ENCODE measurements around the gene KCNJ9.
A peak's percentile ranks its signal among the peaks of the same experiment; 100 is the strongest.

KCNJ9 gene

DNA sequence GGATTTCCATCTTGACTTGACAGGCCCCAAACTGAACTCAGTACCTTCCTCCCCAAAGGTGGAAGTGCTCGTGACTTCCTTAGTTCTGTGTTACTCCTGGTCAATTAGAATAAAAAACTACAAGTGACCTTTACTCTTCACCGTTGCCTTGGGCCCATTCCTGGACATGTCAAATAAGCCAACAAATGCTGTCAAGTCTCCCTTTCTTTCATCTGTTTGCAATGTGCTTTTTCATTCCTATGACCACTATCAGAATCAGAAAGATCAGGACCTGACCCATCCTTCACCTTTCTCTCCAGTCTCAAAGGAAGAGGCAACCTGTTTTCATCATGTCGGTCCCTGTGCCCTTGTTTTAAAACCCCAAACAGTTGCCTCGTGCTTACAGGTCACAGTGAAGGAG, 6.5 kb upstream of the KCNJ9 start:
- DNase-seq, result no peak

DNA sequence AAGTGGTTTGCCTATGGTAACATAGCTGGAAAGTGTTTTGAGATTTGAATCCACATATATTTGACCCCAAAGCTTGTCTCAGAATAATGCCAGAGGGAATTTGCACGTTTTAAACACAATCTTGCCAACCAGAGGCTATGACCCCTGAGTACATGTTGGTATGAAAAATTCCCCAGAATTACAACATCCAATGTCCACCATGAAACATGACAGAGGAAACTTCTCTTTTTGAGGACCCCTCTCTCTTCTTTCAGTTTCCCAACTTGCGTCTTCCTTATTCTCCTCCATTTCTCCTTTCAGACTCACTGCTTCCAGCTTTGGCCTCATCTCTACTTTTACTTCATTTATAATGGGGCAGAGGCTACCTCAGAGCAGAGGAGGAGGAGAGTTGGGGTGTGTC, 5.5 kb upstream of the KCNJ9 start:
- no peak for TF ChIP-seq POLR2A (IDR thresholded peaks at IDR 0.05; ENCODE audit: low read length)
- no peak for TF ChIP-seq GATA1 (IDR thresholded peaks at IDR 0.05; ENCODE audit: low read depth, low read length)
- no peak for DNase-seq

More for the DNA sequence above, 6.5 kb upstream of the KCNJ9 start:
- no peak for TF ChIP-seq POLR2A (IDR thresholded peaks at IDR 0.05; ENCODE audit: low read length)
- no peak for TF ChIP-seq GATA1 (IDR thresholded peaks at IDR 0.05; ENCODE audit: low read depth, low read length)

DNA sequence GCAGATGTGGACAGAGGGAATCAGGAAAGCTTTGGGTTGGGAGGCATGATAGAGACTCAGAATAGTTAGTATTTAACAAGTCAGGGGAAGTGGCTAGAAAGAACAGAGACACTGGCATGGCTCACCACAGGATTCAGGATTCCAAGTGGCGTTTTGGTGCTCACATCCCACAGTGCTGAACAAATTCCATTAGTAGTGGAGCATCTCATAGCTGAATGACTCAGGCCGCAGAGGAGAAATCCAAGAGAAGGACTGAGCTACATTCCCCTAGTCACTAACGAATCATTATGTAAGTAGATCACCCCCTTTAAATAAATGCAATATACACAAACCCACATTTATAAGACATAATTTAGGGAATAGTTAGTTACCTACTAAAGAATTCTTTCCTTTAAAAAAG, 5.0 kb upstream of the KCNJ9 start:
- TF ChIP-seq GATA1 (IDR thresholded peaks at IDR 0.05; ENCODE audit: low read depth, low read length) (no peak), POLR2A (IDR thresholded peaks at IDR 0.05; ENCODE audit: low read length) (no peak)
- DNase-seq, result no peak

DNA sequence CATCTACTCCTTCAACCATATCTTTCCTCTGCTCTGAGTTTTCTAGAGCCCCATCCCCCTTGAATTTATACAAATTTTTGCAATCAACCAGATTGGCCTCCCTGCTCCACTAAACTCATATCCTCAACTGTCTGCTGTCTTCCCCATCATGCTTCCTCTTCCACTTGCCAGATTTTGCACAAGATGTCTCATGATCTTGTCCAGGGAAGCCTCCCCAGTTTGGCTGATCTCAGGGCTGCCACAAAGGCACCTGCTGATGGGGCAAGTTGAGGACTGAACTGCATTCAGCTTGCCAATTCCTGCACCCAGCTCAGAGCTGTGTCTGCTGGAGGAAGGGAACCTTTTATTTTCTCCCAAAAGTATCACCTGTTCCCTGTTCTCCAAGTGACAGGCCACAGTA, 3.9 kb upstream of the KCNJ9 start:
- TF ChIP-seq POLR2A (IDR thresholded peaks at IDR 0.05; ENCODE audit: low read length) (no peak), GATA1 (IDR thresholded peaks at IDR 0.05; ENCODE audit: low read depth, low read length) (no peak)
- DNase-seq, result no peak

DNA sequence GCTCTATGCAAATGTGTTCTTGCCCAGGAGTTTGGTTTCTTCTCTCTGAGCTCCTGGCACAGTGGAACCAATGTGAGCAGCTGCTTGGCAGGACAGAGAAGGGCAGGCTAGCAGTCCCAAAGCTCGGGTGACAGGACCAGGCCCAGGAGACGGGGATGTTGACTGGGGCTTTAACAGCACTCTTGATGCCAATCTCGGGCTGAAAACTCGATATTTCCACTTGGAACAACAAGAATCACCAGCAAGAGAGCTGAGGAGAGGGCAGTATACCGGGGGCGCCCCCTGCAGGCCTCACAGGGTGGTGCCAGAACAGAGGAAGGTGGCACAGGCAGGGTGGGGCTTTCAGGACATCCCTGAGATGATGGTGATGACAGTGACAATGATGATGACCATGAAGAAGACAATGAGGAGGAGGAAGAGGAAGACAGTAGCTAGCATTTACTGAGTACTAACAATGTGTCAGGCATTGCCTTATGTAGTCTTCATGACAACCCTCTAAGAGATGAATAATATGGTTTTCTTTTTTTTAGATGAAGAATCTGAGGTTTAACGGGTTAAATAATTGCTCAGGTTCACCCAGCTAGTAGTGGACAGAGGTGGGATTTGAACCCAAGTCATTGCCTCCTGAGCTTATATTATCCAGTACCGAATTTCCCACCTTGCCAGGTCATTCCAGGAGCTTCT, 2.7 kb upstream of the KCNJ9 start:
- no peak for TF ChIP-seq GATA1 (IDR thresholded peaks at IDR 0.05; ENCODE audit: low read depth, low read length)
- TF ChIP-seq POLR2A (IDR thresholded peaks at IDR 0.05; ENCODE audit: low read length), result no peak
- DNase-seq, result peak; percentile 57 to 66

DNA sequence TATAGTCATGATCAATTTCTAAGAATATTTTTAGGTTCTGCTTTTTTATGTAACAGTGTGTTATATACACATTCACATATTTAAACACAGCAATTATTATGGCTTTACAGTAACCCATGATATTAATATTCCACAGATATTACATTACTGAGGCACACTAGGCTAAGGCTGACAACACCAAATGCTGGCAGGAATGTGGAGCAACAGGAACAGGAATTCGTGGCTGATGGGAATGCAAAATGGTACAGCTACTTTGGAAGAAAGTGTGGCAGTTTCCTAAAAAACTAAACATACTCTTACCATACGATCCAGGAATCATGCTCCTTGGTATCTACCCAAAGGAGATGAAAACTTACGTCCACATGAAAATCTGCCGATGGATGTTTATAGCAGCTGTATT, 1.9 kb upstream of the KCNJ9 start:
- TF ChIP-seq GATA1 (IDR thresholded peaks at IDR 0.05; ENCODE audit: low read depth, low read length), result no peak
- no peak for TF ChIP-seq POLR2A (IDR thresholded peaks at IDR 0.05; ENCODE audit: low read length)
- DNase-seq, result no peak

DNA sequence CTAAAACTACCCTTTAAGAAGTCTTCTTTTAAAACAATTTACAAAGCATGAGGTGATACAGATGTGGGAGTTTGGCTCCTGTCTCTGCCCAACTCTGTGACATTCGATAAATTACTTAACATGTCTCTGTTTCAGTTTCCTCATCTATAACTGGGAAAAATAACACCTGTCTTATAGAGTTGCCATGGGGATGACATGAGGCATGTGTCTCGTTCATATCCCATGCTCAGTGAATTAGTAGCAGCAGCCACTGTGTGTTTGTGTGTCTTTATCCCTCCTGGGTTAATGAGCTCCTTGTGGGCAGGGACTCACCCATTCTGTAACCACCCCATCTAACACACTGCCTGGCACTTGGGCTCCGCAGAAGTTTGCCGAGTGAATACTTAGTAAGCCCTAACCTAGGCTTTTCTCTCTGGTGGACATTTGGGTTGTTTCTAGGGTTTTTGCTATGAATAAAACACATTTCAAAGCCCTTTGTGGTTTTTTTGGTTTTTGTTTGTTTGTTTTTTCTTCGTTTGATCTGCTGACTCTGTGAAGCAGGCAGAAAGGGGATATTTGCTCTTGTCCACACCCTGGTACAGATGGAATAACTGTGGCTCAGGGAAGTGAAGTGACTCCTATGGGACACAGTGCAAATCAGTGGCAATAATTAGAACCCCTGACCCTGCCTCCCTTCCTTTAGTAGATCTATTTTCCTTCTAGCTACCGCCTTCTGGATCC, 797 bp upstream of the KCNJ9 start:
- TF ChIP-seq POLR2A (IDR thresholded peaks at IDR 0.05; ENCODE audit: low read length) (no peak), GATA1 (IDR thresholded peaks at IDR 0.05; ENCODE audit: low read depth, low read length) (no peak)
- no peak for DNase-seq

DNA sequence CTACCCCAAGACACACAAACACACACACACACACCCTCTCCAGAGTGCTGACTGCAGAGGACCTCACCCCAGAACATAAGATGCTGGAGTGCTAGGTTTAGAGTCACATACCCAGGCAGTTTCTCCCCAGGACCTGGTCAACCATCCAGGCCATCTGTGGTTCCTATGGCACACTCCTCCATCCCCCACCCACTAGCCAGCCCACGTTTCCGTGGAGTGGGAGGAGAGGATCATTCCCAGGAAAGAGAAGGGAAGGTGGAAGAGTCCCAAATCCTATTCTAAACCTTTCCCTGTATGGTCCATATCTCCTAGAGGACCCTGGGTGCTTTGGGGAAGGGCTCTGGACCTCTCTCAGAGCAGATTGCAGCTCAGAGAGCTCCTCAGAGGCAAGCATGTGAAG, 1.1 kb downstream of the KCNJ9 start:
- DNase-seq, result no peak
- TF ChIP-seq POLR2A (IDR thresholded peaks at IDR 0.05; ENCODE audit: low read length) (no peak), GATA1 (IDR thresholded peaks at IDR 0.05; ENCODE audit: low read depth, low read length) (no peak)

DNA sequence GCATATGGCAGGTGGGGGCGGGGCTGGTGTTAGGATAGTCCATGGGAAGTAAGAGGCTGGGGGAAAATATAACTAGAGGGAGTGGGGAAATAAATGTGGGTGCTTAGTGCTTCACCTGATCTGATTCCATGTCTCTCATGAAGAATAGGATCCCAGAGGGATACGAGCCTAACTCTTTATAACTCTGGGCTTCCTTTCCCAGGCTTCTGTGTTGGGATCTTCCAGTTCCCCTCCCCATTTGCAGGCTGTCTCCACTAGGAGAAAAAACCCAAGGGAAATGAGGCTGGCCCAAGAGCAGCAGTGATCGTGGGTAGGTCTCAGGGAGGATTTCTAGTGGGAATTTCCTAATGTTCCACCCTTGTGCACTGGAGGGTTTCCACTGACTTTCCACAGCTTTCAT, 1.6 kb downstream of the KCNJ9 start:
- no peak for TF ChIP-seq GATA1 (IDR thresholded peaks at IDR 0.05; ENCODE audit: low read depth, low read length)
- no peak for TF ChIP-seq POLR2A (IDR thresholded peaks at IDR 0.05; ENCODE audit: low read length)
- DNase-seq, result no peak

DNA sequence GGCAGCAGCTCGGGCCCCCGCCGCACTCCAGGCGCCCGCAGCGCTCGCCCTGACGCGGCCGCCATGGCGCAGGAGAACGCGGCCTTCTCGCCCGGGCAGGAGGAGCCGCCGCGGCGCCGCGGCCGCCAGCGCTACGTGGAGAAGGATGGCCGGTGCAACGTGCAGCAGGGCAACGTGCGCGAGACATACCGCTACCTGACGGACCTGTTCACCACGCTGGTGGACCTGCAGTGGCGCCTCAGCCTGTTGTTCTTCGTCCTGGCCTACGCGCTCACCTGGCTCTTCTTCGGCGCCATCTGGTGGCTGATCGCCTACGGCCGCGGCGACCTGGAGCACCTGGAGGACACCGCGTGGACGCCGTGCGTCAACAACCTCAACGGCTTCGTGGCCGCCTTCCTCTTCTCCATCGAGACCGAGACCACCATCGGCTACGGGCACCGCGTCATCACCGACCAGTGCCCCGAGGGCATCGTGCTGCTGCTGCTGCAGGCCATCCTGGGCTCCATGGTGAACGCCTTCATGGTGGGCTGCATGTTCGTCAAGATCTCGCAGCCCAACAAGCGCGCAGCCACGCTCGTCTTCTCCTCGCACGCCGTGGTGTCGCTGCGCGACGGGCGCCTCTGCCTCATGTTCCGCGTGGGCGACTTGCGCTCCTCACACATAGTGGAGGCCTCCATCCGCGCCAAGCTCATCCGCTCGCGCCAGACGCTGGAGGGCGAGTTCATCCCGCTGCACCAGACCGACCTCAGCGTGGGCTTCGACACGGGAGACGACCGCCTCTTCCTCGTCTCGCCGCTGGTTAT, 2.8 kb downstream of the KCNJ9 start:
- DNase-seq, result peak; percentile 47 to 67
- no peak for TF ChIP-seq GATA1 (IDR thresholded peaks at IDR 0.05; ENCODE audit: low read depth, low read length)
- TF ChIP-seq POLR2A (IDR thresholded peaks at IDR 0.05; ENCODE audit: low read length), result no peak

DNA sequence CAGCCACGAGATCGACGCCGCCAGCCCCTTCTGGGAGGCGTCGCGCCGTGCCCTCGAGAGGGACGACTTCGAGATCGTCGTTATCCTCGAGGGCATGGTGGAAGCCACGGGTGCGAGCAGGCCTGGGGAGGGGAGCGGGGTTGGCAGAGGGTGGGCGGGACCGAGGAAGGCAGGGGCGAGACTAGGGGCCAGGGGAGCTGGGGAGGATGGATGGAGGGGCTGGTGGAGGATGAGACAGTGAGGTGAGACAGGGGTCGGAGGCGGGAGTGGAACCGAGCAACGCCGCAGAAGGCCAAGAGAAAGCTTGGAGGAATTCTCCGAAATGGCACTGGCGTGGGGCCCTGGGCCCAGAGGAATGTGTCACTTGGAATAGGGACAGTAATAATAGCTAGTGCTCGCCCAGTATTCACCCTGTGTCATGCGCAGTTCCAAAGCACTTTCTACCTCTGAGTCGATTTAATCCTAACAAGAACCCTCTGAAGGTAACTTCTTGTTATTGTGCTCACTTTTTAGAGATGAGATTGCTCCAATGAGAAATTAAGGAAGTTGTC, 3.5 kb downstream of the KCNJ9 start:
- no peak for DNase-seq
- no peak for TF ChIP-seq POLR2A (IDR thresholded peaks at IDR 0.05; ENCODE audit: low read length)
- TF ChIP-seq GATA1 (IDR thresholded peaks at IDR 0.05; ENCODE audit: low read depth, low read length), result no peak

DNA sequence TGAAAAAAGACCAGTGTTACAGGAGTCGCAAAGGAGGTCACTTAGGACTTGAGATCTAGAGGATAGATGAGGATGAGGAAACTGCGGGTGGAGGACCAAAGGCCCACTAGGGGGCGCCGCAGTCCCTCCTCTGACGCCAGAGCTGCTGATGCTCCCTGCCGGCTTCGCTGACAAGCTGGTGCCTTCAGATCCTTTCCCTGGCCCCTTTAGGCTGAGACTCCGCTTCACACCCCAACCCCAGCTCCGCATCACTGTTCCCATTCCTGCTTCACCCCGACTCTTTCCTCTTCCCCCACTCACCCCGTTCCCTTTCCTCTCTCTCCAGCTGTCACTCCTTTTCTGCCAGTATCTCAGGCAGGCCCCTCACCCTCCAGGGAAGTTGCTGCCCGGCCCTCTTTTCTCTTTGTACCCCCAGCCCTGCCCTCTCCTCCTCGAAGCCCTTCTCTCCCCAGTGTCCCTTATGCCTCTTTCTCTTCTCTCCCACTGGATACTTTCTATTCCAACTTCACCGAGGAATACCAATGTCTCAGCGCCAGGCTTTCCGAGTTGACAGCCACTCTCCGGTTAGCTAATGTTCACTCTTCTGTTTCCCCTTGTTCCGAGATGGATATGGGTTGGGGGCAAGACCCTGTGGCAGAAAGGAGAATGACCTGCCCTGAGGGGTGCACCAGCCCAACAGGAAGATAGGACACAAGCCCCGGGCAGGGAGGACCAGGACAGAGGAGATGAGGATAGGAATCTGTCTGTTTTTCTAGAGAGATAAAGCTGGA, 4.5 kb downstream of the KCNJ9 start:
- peak; percentile 82 to 87 for DNase-seq
- TF ChIP-seq GATA1 (IDR thresholded peaks at IDR 0.05; ENCODE audit: low read depth, low read length) (no peak), POLR2A (IDR thresholded peaks at IDR 0.05; ENCODE audit: low read length) (no peak)

DNA sequence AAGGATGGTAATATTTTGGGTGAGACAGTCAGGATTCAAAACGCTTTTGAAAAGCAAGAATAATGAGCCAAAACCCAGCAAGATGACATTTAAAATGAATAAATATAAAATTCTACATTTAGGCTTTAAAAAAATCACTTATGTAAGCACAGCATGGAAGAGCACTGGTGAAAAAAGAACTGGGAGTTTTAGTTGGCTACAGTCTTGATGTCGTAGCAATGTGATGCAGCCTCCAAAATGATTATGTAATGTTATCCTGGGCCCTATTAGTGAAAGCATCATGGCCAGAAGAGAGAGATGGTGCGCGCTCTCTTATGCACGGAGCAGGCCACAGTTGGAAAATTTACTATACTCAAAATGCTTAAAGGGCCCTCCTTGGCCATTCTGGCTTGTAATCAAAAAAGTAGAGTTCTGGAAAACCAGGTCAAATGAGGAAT, 5.1 kb downstream of the KCNJ9 start:
- no peak for TF ChIP-seq POLR2A (IDR thresholded peaks at IDR 0.05; ENCODE audit: low read length)

More for the DNA sequence above, 5.1 kb downstream of the KCNJ9 start:
- DNase-seq, result no peak
